CD4-positive, alpha-beta T cell treated with Interleukin-4 for 1 hour (primary cell): ENCODE measurements around the gene ZCCHC14.
"Not testable (repeated sequence)": the region's sequence is repeated elsewhere in the genome, so short reads cannot be mapped to it uniquely, and the experiment has no call there.

Experiments
- DNase-seq, 2 donors: peaks; one replicate each; pipeline ENCODE4 v3.0.0-alpha.2; 2020 to 2022

Gene ZCCHC14

DNA sequence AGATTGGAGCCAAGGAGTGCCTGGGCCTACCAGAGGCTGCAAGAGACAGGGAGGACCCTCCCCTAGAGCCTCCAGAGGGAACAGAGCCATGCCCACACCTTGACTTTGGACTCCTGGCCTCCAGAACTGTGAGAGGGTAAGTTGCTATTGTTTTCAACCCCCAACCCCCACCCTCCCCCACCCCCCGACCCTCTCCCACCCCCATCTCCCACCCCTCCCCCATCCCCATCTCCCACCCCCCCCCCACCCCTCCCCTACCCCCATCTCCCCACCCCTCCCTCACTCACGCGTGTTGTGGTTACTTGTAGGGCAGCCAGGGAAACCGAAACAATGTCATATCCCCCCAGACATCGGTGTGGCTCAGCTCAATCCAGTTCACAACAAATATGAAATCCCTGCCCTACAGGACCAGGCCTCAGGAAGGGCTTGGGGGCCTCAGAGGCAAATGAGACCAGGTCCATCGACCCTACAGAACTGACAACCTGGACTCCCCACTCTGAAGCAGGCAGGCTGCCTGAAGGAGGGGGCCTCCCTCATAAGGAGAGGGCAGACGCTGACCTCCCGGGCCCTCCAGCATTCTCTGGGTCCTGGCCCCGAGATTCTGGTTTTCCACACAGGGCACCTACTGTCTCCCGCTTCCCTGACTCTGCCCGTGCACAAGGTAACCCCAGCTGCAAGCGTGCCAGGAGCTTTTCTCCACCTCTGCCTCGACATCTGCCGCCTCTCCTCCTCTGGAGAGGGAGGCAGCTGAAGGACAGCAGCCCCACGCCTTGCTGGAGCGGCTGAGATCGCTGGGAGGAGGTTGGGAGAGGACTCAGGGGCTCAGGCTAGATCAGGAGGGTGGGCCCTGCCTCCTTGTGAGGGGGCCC, 3.0 kb upstream of the ZCCHC14 start:
- DNase-seq = no peak

GRCh38 chr16:87493608-87494280, 920 bp upstream of the ZCCHC14 start:
- no peak for DNase-seq

- DNase-seq = no peak
These were observed 563 bp downstream of the ZCCHC14 start for GRCh38 chr16:87492291-87492630.

- no peak for DNase-seq
These were observed 1.1 kb downstream of the ZCCHC14 start for GRCh38 chr16:87491522-87492290.

GRCh38 chr16:87490799-87491521, 1.9 kb downstream of the ZCCHC14 start:
- DNase-seq = peak; percentile 47 to 55

- peak in 1 of 2 donors; percentile 43 for DNase-seq
These were observed 2.6 kb downstream of the ZCCHC14 start for GRCh38 chr16:87490096-87490798.

DNA sequence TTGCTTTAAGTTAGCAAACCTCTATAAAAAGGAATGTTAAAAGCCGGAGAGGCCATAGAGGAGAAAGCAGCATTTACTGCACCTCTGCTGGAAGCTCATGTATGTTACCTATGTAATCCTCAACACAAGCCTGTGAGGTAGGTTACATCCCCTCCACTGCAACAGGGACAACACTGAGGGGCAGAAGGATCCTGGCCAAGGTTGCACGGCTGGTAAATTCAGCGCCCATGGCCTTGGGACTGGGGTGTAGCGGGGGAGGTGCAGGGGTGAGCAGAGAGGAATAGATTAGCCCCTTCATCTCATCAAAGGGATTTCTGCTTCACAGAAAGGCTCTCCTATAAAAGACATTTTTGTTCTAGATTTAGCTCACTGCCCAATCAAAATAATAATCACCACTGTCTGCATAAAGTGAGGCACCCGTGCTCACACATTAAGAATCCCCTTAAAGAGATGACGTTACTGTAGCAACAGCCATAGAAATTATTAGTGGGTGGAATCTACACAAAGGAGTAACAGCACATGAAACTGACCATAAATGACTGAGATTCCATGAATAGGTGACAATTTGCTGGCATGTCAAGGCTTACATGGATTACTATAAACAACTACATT, 3.3 kb downstream of the ZCCHC14 start:
- no peak for DNase-seq

DNA sequence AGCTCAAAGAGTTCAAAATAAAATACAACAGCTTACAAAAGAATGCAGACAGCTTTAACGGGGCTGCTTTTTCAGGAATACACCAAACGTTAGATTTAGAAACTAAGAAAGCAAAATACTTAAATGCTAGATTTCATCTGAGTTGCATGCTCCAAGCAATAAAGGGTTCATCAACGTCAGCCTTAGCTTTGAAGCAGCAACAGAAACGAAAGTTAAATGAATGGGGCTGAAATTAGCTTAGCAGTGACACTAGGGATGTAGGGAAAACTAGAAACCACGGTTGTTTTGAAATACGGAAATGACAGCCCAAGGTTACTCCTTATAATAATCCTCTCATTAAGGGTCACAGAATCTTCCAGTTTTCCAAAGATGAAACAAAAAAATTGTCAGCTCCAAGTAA, 3.9 kb downstream of the ZCCHC14 start:
- DNase-seq = not testable (repeated sequence)

- DNase-seq = peak in 1 of 2 donors; percentile 31
These were observed 5.4 kb downstream of the ZCCHC14 start for GRCh38 chr16:87487361-87487924.

GRCh38 chr16:87486713-87487247, 6.0 kb downstream of the ZCCHC14 start:
- DNase-seq = no peak

DNA sequence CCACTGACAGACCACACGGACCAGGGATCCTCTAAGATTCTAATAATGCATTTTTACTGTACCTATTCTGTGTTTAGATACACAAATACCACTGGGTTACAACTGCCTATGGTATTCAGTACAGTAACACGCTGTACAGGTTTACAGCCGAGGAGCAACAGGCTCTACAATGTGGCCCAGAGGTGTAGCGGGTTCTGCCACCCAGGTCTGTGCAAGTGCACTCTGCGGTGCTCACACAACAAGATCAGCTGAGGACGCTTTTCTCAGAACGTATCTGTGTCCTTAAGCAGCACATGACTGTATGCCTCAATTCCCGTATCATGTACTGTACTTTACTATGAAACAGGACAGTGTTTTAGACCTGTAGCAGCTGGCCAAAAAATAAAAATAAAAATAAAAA, 6.5 kb downstream of the ZCCHC14 start:
- DNase-seq = no peak

GRCh38 chr16:87485792-87486191, 7.0 kb downstream of the ZCCHC14 start:
- DNase-seq = not testable (repeated sequence)

DNA sequence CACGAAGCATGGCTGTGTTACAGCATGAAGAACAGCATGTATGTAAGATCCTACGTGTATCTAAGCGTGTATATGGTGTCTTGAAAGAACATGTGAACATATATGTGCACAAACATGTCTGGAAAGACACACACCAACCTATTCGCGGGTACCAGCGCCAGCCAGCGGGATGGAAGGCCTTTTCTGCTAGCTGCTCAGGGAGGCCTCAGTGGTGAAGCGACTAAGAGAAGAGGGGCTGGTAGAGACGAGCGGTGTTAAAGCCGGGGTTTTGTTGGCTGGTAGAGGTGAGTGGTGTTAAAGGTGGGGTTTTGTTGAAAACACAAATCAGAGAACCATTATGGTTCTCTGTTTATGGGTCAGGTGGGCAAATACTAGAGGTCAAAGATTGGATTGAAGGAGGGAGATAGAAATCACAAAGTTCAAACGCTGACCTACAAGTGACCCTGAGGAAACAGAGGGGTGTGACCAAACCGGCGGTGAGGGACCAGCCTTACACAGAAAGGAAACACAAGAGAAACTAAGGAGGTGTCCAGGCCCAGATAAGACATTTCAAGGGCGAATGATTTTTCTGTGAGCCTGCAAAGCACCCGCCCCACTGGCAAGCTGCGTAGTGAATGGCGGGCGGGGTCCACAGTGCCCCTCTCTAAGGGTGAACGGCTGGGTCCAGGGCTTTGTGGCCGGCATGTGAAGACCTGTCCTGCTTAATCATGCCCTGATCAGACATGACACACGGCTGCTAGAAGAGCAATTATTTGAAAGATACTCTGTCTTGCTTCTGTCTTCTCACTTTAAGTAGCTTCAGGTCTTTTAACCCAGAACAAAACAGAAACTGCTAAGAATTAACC, 8.1 kb downstream of the ZCCHC14 start:
- no peak for DNase-seq

GRCh38 chr16:87483481-87483880, 9.3 kb downstream of the ZCCHC14 start:
- DNase-seq = no peak

GRCh38 chr16:87482670-87483069, 10.2 kb downstream of the ZCCHC14 start:
- DNase-seq = not testable (repeated sequence)

GRCh38 chr16:87482266-87482665, 10.6 kb downstream of the ZCCHC14 start:
- no peak for DNase-seq

GRCh38 chr16:87481711-87482110, 11.1 kb downstream of the ZCCHC14 start:
- not testable (repeated sequence) for DNase-seq

GRCh38 chr16:87477209-87477981, 15.4 kb downstream of the ZCCHC14 start:
- not testable (repeated sequence) for DNase-seq

DNA sequence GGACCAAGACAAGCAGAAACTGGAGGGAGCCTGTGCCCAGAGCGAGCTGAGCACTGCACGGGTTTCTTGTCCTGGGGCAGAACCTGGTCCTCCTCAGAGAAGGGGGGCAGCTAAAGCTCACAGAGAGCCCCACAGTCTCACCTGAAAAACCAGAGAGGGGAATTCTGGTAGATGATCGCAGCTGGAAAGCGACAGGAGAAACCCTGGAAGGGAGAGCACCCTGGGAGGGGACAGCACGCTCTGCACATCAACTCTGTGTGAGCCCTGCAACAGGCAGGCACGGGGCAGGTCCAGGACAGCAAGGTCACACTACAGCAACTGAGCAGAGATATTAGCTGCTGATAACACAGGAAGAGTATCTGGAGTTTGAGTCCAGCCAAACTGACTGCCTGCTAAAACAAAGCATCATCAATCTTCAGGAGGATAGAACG, 18.2 kb downstream of the ZCCHC14 start:
- DNase-seq = no peak
